ENCODE measurements around the gene RECQL. TPM values are rescaled to one million over a fixed set of nuclear protein-coding genes. Genes with fewer than 3 reads are reported as not detected.

The RECQL gene
- total RNA-seq, 4 donors from 2014 or later: 18.4 to 25.8 (median 21.7) TPM

GRCh38 chr12:21451529-21451928 is 49.9 kb downstream of the RECQL start:
- Histone ChIP-seq H3K36me3 (peaks cover 70% of the 10 kb centered on the region), H3K27ac (no peak overlapping the region), H3K9me3 (no peaks in the 10 kb centered on the region), H3K4me3 (no peak overlapping the region), H3K4me1 (no peaks in the 10 kb centered on the region), H3K27me3 (no peaks in the 10 kb centered on the region)
- no peak for DNase-seq (ENCODE audit: low spot score in 2 of 2)
- TF ChIP-seq CTCF (IDR thresholded peaks at IDR 0.05) (no peak), POLR2A (IDR thresholded peaks at IDR 0.05) (no peak), EP300 (IDR thresholded peaks at IDR 0.05) (no peak), POLR2AphosphoS5 (IDR thresholded peaks at IDR 0.05) (no peak)
- WGBS: 47% methylated on average over 1 of the region's 1 CpG

- no peak for TF ChIP-seq POLR2A (IDR thresholded peaks at IDR 0.05)
- no peak for TF ChIP-seq CTCF (IDR thresholded peaks at IDR 0.05)
- TF ChIP-seq POLR2AphosphoS5 (IDR thresholded peaks at IDR 0.05): no peak
- TF ChIP-seq EP300 (IDR thresholded peaks at IDR 0.05): no peak
- DNase-seq (ENCODE audit: low spot score in 2 of 2): no peak
- Histone ChIP-seq H3K27me3 (no peaks in the 10 kb centered on the region), H3K9me3 (no peaks in the 10 kb centered on the region), H3K36me3 (peaks cover 49% of the 10 kb centered on the region), H3K27ac (no peak overlapping the region), H3K4me3 (no peak overlapping the region), H3K4me1 (peaks cover 3% of the 10 kb centered on the region)
These were observed 57.0 kb downstream of the RECQL start for GRCh38 chr12:21444193-21445146.

GRCh38 chr12:21439347-21439746 is 62.1 kb downstream of the RECQL start:
- Histone ChIP-seq H3K4me3 (no peak overlapping the region), H3K4me1 (peaks cover 24% of the 10 kb centered on the region), H3K27ac (no peak overlapping the region), H3K27me3 (peaks cover 7% of the 10 kb centered on the region), H3K36me3 (peaks cover 8% of the 10 kb centered on the region), H3K9me3 (no peaks in the 10 kb centered on the region)
- WGBS: 96% methylated on average over 3 of the region's 3 CpGs
- no peak for TF ChIP-seq POLR2A (IDR thresholded peaks at IDR 0.05)
- TF ChIP-seq EP300 (IDR thresholded peaks at IDR 0.05): no peak
- TF ChIP-seq POLR2AphosphoS5 (IDR thresholded peaks at IDR 0.05): no peak
- no peak for TF ChIP-seq CTCF (IDR thresholded peaks at IDR 0.05)
- DNase-seq (ENCODE audit: low spot score in 2 of 2): no peak

GRCh38 chr12:21438643-21439042 is 62.8 kb downstream of the RECQL start:
- Histone ChIP-seq H3K4me3 (peak overlapping the region; percentile 80), H3K9me3 (no peaks in the 10 kb centered on the region), H3K27me3 (peaks cover 11% of the 10 kb centered on the region), H3K27ac (peak overlapping the region; percentile 87), H3K4me1 (peaks cover 24% of the 10 kb centered on the region), H3K36me3 (peaks cover 8% of the 10 kb centered on the region)
- no peak for DNase-seq (ENCODE audit: low spot score in 2 of 2)
- WGBS: 85% methylated on average over 5 of the region's 5 CpGs
- TF ChIP-seq POLR2A (IDR thresholded peaks at IDR 0.05): no peak
- TF ChIP-seq EP300 (IDR thresholded peaks at IDR 0.05): no peak
- no peak for TF ChIP-seq CTCF (IDR thresholded peaks at IDR 0.05)
- TF ChIP-seq POLR2AphosphoS5 (IDR thresholded peaks at IDR 0.05): no peak

- H3K4me3 ChIP-seq: no peak overlapping the region
- no peak overlapping the region for H3K27ac ChIP-seq
- DNase-seq (ENCODE audit: low spot score in 2 of 2): no peak
- H3K36me3 ChIP-seq: no peaks in the 10 kb centered on the region
- no peak for TF ChIP-seq POLR2AphosphoS5 (IDR thresholded peaks at IDR 0.05)
- no peak for TF ChIP-seq CTCF (IDR thresholded peaks at IDR 0.05)
- no peaks in the 10 kb centered on the region for H3K9me3 ChIP-seq
- H3K27me3 ChIP-seq: peaks cover 25% of the 10 kb centered on the region
- peaks cover 23% of the 10 kb centered on the region for H3K4me1 ChIP-seq
- WGBS: 78% methylated on average over 2 of the region's 2 CpGs
These were observed 66.7 kb downstream of the RECQL start for GRCh38 chr12:21434699-21435098.

Data from suprapubic skin (tissue), 4 donors.